BLaER1 (cell line): ENCODE results near the gene GON4L.
"Not testable (repeated sequence)": the region's sequence is repeated elsewhere in the genome, so short reads cannot be mapped to it uniquely, and the experiment has no call there.

Source experiments
- H3K27ac ChIP-seq: shearing (Covaris generic); formaldehyde crosslinking; 2 replicates; pipeline ENCODE4 v1.8.1; 2022
- H3K27me3 ChIP-seq: shearing (Covaris generic); formaldehyde crosslinking; 2 replicates; pipeline ENCODE4 v1.8.1; 2022
- H3K36me3 ChIP-seq: shearing (Covaris generic); formaldehyde crosslinking; 2 replicates; pipeline ENCODE4 v1.8.1; 2022
- H3K4me1 ChIP-seq: shearing (Covaris generic); formaldehyde crosslinking; 2 replicates; pipeline ENCODE4 v1.8.1; 2022
- H3K4me2 ChIP-seq: shearing (Covaris generic); formaldehyde crosslinking; 2 replicates; pipeline ENCODE4 v1.8.1; 2022
- H3K4me3 ChIP-seq: shearing (Covaris generic); formaldehyde crosslinking; 2 replicates; pipeline ENCODE4 v1.8.1; 2022
- H3K9ac ChIP-seq: shearing (Covaris generic); formaldehyde crosslinking; 2 replicates; pipeline ENCODE4 v1.8.1; 2022
- H3K9me3 ChIP-seq: shearing (Covaris generic); formaldehyde crosslinking; 2 replicates; pipeline ENCODE4 v1.8.1; 2022
- H4K20me1 ChIP-seq: shearing (Covaris generic); formaldehyde crosslinking; 2 replicates; pipeline ENCODE4 v1.8.1; 2022
- Cebpa-rat ChIP-seq: shearing (Covaris generic); IDR thresholded peaks from 2 replicates; pipeline ENCODE4 v1.8.1; 2022

Gene GON4L

DNA sequence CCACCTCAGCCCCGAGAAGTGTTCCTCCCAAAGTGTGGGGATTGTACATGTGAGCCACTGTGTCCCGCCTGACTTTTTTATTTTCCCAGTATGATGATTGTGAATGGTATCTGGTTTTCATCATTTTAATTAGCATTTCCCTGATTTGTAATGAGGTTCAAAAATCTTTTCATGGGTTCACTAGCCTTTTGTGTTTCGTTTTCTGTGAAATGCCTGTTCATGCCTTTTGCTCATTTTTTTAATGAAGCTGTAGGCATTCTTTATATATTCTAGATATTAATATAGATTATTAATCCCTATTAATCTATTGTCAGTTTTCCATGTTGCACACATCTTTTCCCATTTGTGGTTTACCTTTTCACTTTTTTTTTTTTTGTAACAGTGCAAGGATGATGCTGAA, 147.6 kb downstream of the GON4L start:
- Histone ChIP-seq H3K9me3 (peaks cover 16% of the 10 kb centered on the region), H3K4me1 (no peaks in the 10 kb centered on the region), H3K4me2 (no peak overlapping the region), H3K4me3 (no peak overlapping the region), H3K9ac (no peak overlapping the region), H3K36me3 (peaks cover 81% of the 10 kb centered on the region), H3K27ac (no peak overlapping the region), H4K20me1 (peaks cover 46% of the 10 kb centered on the region), H3K27me3 (no peaks in the 10 kb centered on the region)
- no peak for TF ChIP-seq Cebpa-rat

DNA sequence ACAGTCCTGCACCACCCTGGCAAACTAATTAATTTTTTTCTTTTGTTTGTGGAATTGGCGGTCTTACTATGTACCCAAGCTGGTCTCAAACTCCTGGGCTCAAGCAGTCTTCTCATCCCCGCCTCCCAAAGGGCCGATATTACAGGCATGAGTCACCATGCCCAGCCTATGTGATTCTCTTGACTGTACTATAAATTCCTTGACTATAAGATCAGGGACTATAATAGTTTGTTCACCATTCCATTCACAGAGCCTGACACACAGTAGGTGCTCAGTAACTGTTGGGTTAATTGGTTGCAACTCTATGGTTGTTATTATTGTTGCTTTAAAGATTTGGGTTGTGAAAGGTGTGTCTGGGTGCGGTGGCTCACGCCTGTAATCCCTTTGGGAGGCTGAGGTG, 150.9 kb downstream of the GON4L start:
- Histone ChIP-seq H3K9ac (no peak overlapping the region), H3K27me3 (no peaks in the 10 kb centered on the region), H3K36me3 (peaks cover 64% of the 10 kb centered on the region), H3K4me2 (no peak overlapping the region), H3K4me1 (no peaks in the 10 kb centered on the region), H3K9me3 (peaks cover 23% of the 10 kb centered on the region), H3K27ac (no peak overlapping the region), H4K20me1 (peaks cover 55% of the 10 kb centered on the region), H3K4me3 (no peak overlapping the region)
- no peak for TF ChIP-seq Cebpa-rat

DNA sequence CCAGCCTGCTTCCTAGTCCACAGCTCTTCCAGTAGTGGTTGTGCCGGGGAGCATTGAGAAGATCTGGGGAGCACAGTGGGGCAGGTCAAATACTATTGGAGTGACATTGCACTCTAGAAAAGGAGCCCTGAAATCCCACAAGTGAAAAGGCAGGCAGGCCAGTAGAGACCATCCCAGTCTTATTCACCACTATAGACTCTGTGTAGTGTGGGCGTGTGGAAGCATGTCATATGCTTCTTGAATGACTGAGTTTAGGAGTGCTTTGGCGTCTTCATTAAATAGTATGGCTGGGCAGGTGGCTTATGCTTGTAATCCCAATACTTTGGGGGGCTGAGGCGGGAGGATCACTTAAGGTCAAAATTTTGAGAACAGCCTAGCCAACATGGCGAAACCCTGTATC, 152.6 kb downstream of the GON4L start:
- H3K4me1 ChIP-seq: not testable (repeated sequence)

DNA sequence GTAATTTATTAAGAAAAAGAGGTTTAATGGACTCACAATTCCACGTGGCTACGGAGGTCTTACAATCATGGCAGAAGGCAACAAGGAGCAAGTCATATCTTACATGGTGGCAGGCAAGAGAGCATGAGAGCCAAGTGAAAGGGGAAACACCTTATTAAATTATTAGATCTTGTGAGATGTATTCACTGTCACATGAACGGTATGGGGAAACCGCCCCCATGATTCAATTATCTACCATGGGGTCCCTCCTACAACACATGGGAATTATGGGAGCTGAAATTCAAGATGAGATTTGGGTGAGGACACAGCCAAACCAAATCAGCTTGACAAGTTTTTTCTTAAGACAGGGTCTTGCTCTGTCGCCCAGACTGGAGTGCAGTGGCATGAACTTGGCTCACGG, 153.8 kb downstream of the GON4L start:
- no peaks in the 10 kb centered on the region for H3K4me1 ChIP-seq
- TF ChIP-seq Cebpa-rat: no peak
- peaks cover 30% of the 10 kb centered on the region for H3K9me3 ChIP-seq
- no peak overlapping the region for H3K4me3 ChIP-seq
- H3K27me3 ChIP-seq: no peaks in the 10 kb centered on the region
- H3K4me2 ChIP-seq: no peak overlapping the region
- peaks cover 56% of the 10 kb centered on the region for H4K20me1 ChIP-seq
- H3K36me3 ChIP-seq: peaks cover 59% of the 10 kb centered on the region
- H3K27ac ChIP-seq: no peak overlapping the region
- H3K9ac ChIP-seq: no peak overlapping the region

More for the DNA sequence above, 152.6 kb downstream of the GON4L start:
- Histone ChIP-seq H3K9me3 (peaks cover 30% of the 10 kb centered on the region), H4K20me1 (peaks cover 55% of the 10 kb centered on the region), H3K36me3 (peaks cover 58% of the 10 kb centered on the region)
- H3K9ac ChIP-seq, H3K27ac ChIP-seq, H3K4me3 ChIP-seq, H3K27me3 ChIP-seq, H3K4me2 ChIP-seq: not testable (repeated sequence)

DNA sequence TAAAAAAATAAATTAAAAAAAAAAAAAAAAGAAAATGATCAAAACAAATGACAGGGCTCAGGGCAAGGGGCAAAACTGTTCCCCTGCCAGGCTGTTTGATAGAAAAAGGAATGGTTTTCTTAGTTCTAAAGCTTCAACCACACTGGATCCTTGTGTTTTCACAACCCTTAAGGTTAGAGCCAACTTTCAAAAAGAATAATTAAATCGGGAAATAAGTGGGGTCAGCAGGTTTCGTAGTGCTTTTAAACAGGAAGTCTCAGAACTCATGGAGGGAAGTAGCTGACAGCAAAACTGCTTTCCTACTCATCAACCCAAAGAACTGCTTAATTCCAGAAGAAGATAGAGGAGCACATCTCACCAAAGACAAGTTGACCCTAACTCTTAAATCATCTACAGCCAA, 155.3 kb downstream of the GON4L start:
- H4K20me1 ChIP-seq: peaks cover 63% of the 10 kb centered on the region
- not testable (repeated sequence) for H3K27me3 ChIP-seq, H3K9ac ChIP-seq, H3K27ac ChIP-seq, H3K4me2 ChIP-seq, H3K4me3 ChIP-seq, H3K4me1 ChIP-seq
- H3K36me3 ChIP-seq: peaks cover 67% of the 10 kb centered on the region
- H3K9me3 ChIP-seq: peaks cover 43% of the 10 kb centered on the region
